A673 (cell line): ENCODE results near the gene LCE1D.

Source experiments
- CTCF ChIP-seq: fragments of 300-800, 200-600 bp; sonication (generic); conservative IDR thresholded peaks from 2 replicates; pipeline ENCODE4 v1.5.1; 2017; ENCODE audit warnings: low read depth, mild to moderate bottlenecking, antibody characterized with exemption, low read length, moderate library complexity, mixed read lengths
- EZH2 ChIP-seq: fragments of 200-600 bp; sonication (generic); IDR thresholded peaks from 2 replicates; pipeline ENCODE4 v1.6.1; 2017; ENCODE audit warnings: borderline replicate concordance, low read depth, mild to moderate bottlenecking, mixed read lengths, antibody characterized with exemption, low read length; ENCODE audit not compliant: poor library complexity, severe bottlenecking

- peak; percentile 60 for TF ChIP-seq CTCF
- no peak for TF ChIP-seq EZH2
Observed at GRCh38 chr1:152777510-152778137, 18.9 kb upstream of the LCE1D start.
